ENCODE data around the gene YIF1B.

DNA sequence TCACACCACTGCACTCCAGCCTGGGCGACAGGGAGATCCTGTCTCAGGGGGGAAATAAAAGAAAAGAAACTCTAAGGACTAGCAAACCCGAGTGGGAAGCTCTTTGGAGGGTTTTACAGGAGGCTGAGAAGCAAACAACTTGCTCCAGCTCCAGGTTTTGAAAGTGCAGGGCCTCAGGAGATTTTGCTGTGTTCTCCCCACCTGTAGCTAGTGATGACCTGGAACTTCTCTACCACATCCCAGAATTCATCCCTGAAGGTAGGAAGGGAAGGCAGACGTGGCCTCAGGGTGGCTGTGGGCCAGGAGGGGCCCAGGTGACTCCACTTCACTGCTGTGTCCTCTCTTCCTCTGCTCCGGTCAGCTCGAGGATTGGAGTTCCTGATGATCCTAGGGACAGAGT, 42.3 kb upstream of the YIF1B start:
- TF ChIP-seq ZNF274 (IDR thresholded peaks at IDR 0.05; ENCODE audit: low read depth, low read length), result no peak
- TF ChIP-seq YY1 (IDR thresholded peaks at IDR 0.05; ENCODE audit: insufficient read depth, insufficient read length), result no peak
- no peak for TF ChIP-seq SUZ12 (IDR thresholded peaks at IDR 0.05; ENCODE audit: extremely low read depth, insufficient read depth, insufficient read length)

Data from NT2/D1 (cell line).